Lower lobe of right lung (tissue), 2 donors: ENCODE measurements around the gene MRPL32. TPM values are rescaled to one million over a fixed set of nuclear protein-coding genes. Genes with fewer than 3 reads are reported as not detected.
A peak's percentile ranks its signal among the peaks of the same experiment; 100 is the strongest.

Source experiments
- ATAC-seq, 2 donors: fragments of 200-7000 bp; cut with Tn5 transposase; one replicate each; pipeline ENCODE4 v1.9.1; 2020 to 2022; ENCODE audit warnings: mild to moderate bottlenecking in 2 of 2, moderate library complexity in 2 of 2
- DNase-seq: peaks from one replicate; pipeline ENCODE4 v3.0.0-alpha.2; 2020
- H3K27ac ChIP-seq: fragments of 200-600 bp; one replicate; pipeline ENCODE4 v1.8.0; 2022
- H3K27me3 ChIP-seq: fragments of 200-600 bp; one replicate; pipeline ENCODE4 v1.8.0; 2022; ENCODE audit warnings: low read depth
- H3K36me3 ChIP-seq: fragments of 200-600 bp; one replicate; pipeline ENCODE4 v1.8.0; 2022; ENCODE audit warnings: mild to moderate bottlenecking
- H3K4me1 ChIP-seq: fragments of 200-600 bp; one replicate; pipeline ENCODE4 v1.8.0; 2022
- H3K4me3 ChIP-seq: fragments of 200-600 bp; one replicate; pipeline ENCODE4 v1.8.0; 2022; ENCODE audit warnings: mild to moderate bottlenecking
- H3K9me3 ChIP-seq: fragments of 200-600 bp; one replicate; pipeline ENCODE4 v1.8.0; 2022
- CTCF ChIP-seq: fragments of 200-600 bp; IDR thresholded peaks from one replicate; pipeline ENCODE4 v1.8.0; 2022; ENCODE audit warnings: antibody characterized with exemption, mild to moderate bottlenecking
- intact Hi-C: fragments of 100-400 bp; cut with DNase I; formaldehyde crosslinking; loops from one replicate; pipeline ENCODE4 v1.11.0; 2022
- total RNA-seq: library from RNA; stranded (reverse); fragmentation: NEBNext Ultra II Directional; extraction: Animal tissue kit (Norgen Biotek cat#: 25700); gene quantifications from one replicate; pipeline ENCODE4 v1.2.1, GENCODE V29; 2021
- donor health status: DM: no; HTN: yes; CAD: no; lungs with severe emphysema.

Gene MRPL32
- total RNA-seq, 1 donor from 2014 or later: 45.0 TPM

- TF ChIP-seq CTCF: no peak
- no peaks in the 10 kb centered on the region for H3K36me3 ChIP-seq
- no peaks in the 10 kb centered on the region for H3K9me3 ChIP-seq
- H3K27me3 ChIP-seq: no peaks in the 10 kb centered on the region
- no peak for ATAC-seq
- H3K4me1 ChIP-seq: no peaks in the 10 kb centered on the region
- H3K27ac ChIP-seq: no peak overlapping the region
- H3K4me3 ChIP-seq: no peak overlapping the region
- intact Hi-C loops: no loop called here
- DNase-seq: no peak
Measured at GRCh38 chr7:42964849-42965805, 33.0 kb downstream of the MRPL32 start.

- no peaks in the 10 kb centered on the region for H3K27me3 ChIP-seq
- H3K36me3 ChIP-seq: no peaks in the 10 kb centered on the region
- no peaks in the 10 kb centered on the region for H3K9me3 ChIP-seq
- H3K27ac ChIP-seq: no peak overlapping the region
- ATAC-seq (no peak), DNase-seq (no peak)
- intact Hi-C loops: no loop called here
- no peak for TF ChIP-seq CTCF
- H3K4me1 ChIP-seq: no peaks in the 10 kb centered on the region
- no peak overlapping the region for H3K4me3 ChIP-seq
Measured at GRCh38 chr7:42967391-42967790, 35.2 kb downstream of the MRPL32 start.

- H3K27me3 ChIP-seq: no peaks in the 10 kb centered on the region
- H3K4me1 ChIP-seq: no peaks in the 10 kb centered on the region
- H3K27ac ChIP-seq: peak overlapping the region; percentile 13
- ATAC-seq (peak; percentile 47 to 83), DNase-seq (no peak)
- no peak overlapping the region for H3K4me3 ChIP-seq
- H3K9me3 ChIP-seq: no peaks in the 10 kb centered on the region
- no peak for TF ChIP-seq CTCF
- intact Hi-C loops: no loop called here
- no peaks in the 10 kb centered on the region for H3K36me3 ChIP-seq
Measured at GRCh38 chr7:42972699-42973500, 40.7 kb downstream of the MRPL32 start.

GRCh38 chr7:42976371-42976770 is 44.2 kb downstream of the MRPL32 start:
- intact Hi-C loops: no loop called here
- Histone ChIP-seq H3K27me3 (no peaks in the 10 kb centered on the region), H3K36me3 (no peaks in the 10 kb centered on the region), H3K4me1 (no peaks in the 10 kb centered on the region), H3K4me3 (no peak overlapping the region), H3K9me3 (no peaks in the 10 kb centered on the region), H3K27ac (no peak overlapping the region)
- TF ChIP-seq CTCF: no peak
- DNase-seq (no peak), ATAC-seq (no peak)

- Histone ChIP-seq H3K36me3 (no peaks in the 10 kb centered on the region), H3K4me3 (no peak overlapping the region), H3K9me3 (no peaks in the 10 kb centered on the region), H3K4me1 (no peaks in the 10 kb centered on the region), H3K27me3 (no peaks in the 10 kb centered on the region), H3K27ac (no peak overlapping the region)
- no peak for ATAC-seq
- no peak for DNase-seq
- intact Hi-C loops: no loop called here
- TF ChIP-seq CTCF: no peak
Measured at GRCh38 chr7:42978496-42978895, 46.3 kb downstream of the MRPL32 start.
